Muscle layer of duodenum (tissue), 2 donors: Measurements from ENCODE around the gene ERC1.
"Not testable (repeated sequence)": the region's sequence is repeated elsewhere in the genome, so short reads cannot be mapped to it uniquely, and the experiment has no call there.

ENCODE experiments used
- H3K27ac ChIP-seq: one replicate; pipeline ENCODE4 v1.7.0; 2013; ENCODE audit warnings: mild to moderate bottlenecking, low read length
- H3K27me3 ChIP-seq: one replicate; pipeline ENCODE4 v1.7.0; 2013; ENCODE audit warnings: low read depth, mild to moderate bottlenecking, control low read depth, low read length
- H3K36me3 ChIP-seq, 2 donors: one replicate each; pipeline ENCODE4 v1.7.0; 2013; ENCODE audit warnings: low read length in 2 of 2, control low read depth in 1 of 2, mild to moderate bottlenecking in 1 of 2; ENCODE audit not compliant: insufficient read depth in 2 of 2, control insufficient read depth in 1 of 2
- H3K4me1 ChIP-seq, 2 donors: one replicate each; pipeline ENCODE4 v1.7.0; 2013; ENCODE audit warnings: low read length in 2 of 2, mild to moderate bottlenecking in 2 of 2, control low read depth in 1 of 2, moderate library complexity in 1 of 2; ENCODE audit not compliant: insufficient read depth in 2 of 2, control insufficient read depth in 1 of 2
- H3K4me3 ChIP-seq, 2 donors: one replicate each; pipeline ENCODE4 v1.7.0; 2013; ENCODE audit warnings: low read length in 2 of 2, low read depth in 1 of 2, mild to moderate bottlenecking in 1 of 2
- H3K9me3 ChIP-seq, 2 donors: one replicate each; pipeline ENCODE4 v1.7.0; 2013; ENCODE audit warnings: low read length in 2 of 2, control low read depth in 1 of 2, mild to moderate bottlenecking in 1 of 2; ENCODE audit not compliant: control insufficient read depth in 1 of 2
- donor health status: healthy.

The ERC1 gene

GRCh38 chr12:1034751-1035457, 43.9 kb downstream of the ERC1 start:
- H3K36me3 ChIP-seq: peaks cover 0 to 4% of the 10 kb centered on the region in 2 donors
- no peak overlapping the region for H3K4me3 ChIP-seq
- H3K4me1 ChIP-seq: no peaks in the 10 kb centered on the region
- H3K27me3 ChIP-seq: no peaks in the 10 kb centered on the region
- H3K27ac ChIP-seq: no peak overlapping the region
- no peaks in the 10 kb centered on the region for H3K9me3 ChIP-seq

GRCh38 chr12:1041478-1041877, 50.5 kb downstream of the ERC1 start:
- Histone ChIP-seq H3K4me3 (no peak overlapping the region), H3K4me1 (no peaks in the 10 kb centered on the region), H3K36me3 (no peaks in the 10 kb centered on the region), H3K9me3 (no peaks in the 10 kb centered on the region), H3K27ac (no peak overlapping the region), H3K27me3 (no peaks in the 10 kb centered on the region)

GRCh38 chr12:1044199-1044598, 53.2 kb downstream of the ERC1 start:
- Histone ChIP-seq H3K27me3 (no peaks in the 10 kb centered on the region), H3K36me3 (no peaks in the 10 kb centered on the region), H3K27ac (no peak overlapping the region)

GRCh38 chr12:1044696-1045095, 53.7 kb downstream of the ERC1 start:
- no peak overlapping the region for H3K27ac ChIP-seq
- H3K27me3 ChIP-seq: no peaks in the 10 kb centered on the region
- H3K4me1 ChIP-seq: no peaks in the 10 kb centered on the region
- H3K9me3 ChIP-seq: no peaks in the 10 kb centered on the region
- no peak overlapping the region for H3K4me3 ChIP-seq
- H3K36me3 ChIP-seq: no peaks in the 10 kb centered on the region

More at GRCh38 chr12:1044199-1044598, 53.2 kb downstream of the ERC1 start:
- H3K4me1 ChIP-seq: no peaks in the 10 kb centered on the region
- H3K9me3 ChIP-seq: no peaks in the 10 kb centered on the region
- H3K4me3 ChIP-seq: no peak overlapping the region

GRCh38 chr12:1046727-1047126, 55.7 kb downstream of the ERC1 start:
- Histone ChIP-seq H3K9me3 (no peaks in the 10 kb centered on the region), H3K27ac (no peak overlapping the region), H3K36me3 (no peaks in the 10 kb centered on the region), H3K27me3 (no peaks in the 10 kb centered on the region), H3K4me3 (no peak overlapping the region), H3K4me1 (no peaks in the 10 kb centered on the region)

- Histone ChIP-seq H3K9me3 (no peaks in the 10 kb centered on the region), H3K4me1 (no peaks in the 10 kb centered on the region), H3K4me3 (no peak overlapping the region), H3K27me3 (no peaks in the 10 kb centered on the region), H3K36me3 (no peaks in the 10 kb centered on the region), H3K27ac (no peak overlapping the region)
These were observed 57.1 kb downstream of the ERC1 start for GRCh38 chr12:1047898-1048660.

- H3K9me3 ChIP-seq: no peaks in the 10 kb centered on the region
- H3K27ac ChIP-seq: no peak overlapping the region
- no peaks in the 10 kb centered on the region for H3K27me3 ChIP-seq
- H3K36me3 ChIP-seq: no peaks in the 10 kb centered on the region
- peaks cover 0 to 13% of the 10 kb centered on the region in 2 donors for H3K4me1 ChIP-seq
- no peak overlapping the region for H3K4me3 ChIP-seq
These were observed 59.2 kb downstream of the ERC1 start for GRCh38 chr12:1050059-1050707.

GRCh38 chr12:1051672-1052071, 60.6 kb downstream of the ERC1 start:
- H3K4me3 ChIP-seq, H3K27ac ChIP-seq, H3K27me3 ChIP-seq, H3K36me3 ChIP-seq, H3K9me3 ChIP-seq: not testable (repeated sequence)
- peaks cover 0 to 13% of the 10 kb centered on the region in 2 donors for H3K4me1 ChIP-seq

GRCh38 chr12:1053690-1054089, 62.7 kb downstream of the ERC1 start:
- peaks cover 0 to 13% of the 10 kb centered on the region in 2 donors for H3K4me1 ChIP-seq
- no peak overlapping the region for H3K27ac ChIP-seq
- no peak overlapping the region for H3K4me3 ChIP-seq
- no peaks in the 10 kb centered on the region for H3K27me3 ChIP-seq
- H3K36me3 ChIP-seq: no peaks in the 10 kb centered on the region
- peaks cover 0 to 3% of the 10 kb centered on the region in 2 donors for H3K9me3 ChIP-seq

GRCh38 chr12:1054117-1054870, 63.3 kb downstream of the ERC1 start:
- Histone ChIP-seq H3K4me3 (no peak overlapping the region), H3K27ac (no peak overlapping the region), H3K9me3 (peaks cover 0 to 7% of the 10 kb centered on the region in 2 donors), H3K36me3 (no peaks in the 10 kb centered on the region), H3K27me3 (no peaks in the 10 kb centered on the region), H3K4me1 (peaks cover 0 to 13% of the 10 kb centered on the region in 2 donors)

- H3K27ac ChIP-seq: no peak overlapping the region
- no peaks in the 10 kb centered on the region for H3K36me3 ChIP-seq
- H3K4me3 ChIP-seq: no peak overlapping the region
- H3K4me1 ChIP-seq: peaks cover 0 to 13% of the 10 kb centered on the region in 2 donors
- H3K9me3 ChIP-seq: peaks cover 0 to 11% of the 10 kb centered on the region in 2 donors
- no peaks in the 10 kb centered on the region for H3K27me3 ChIP-seq
These were observed 65.4 kb downstream of the ERC1 start for GRCh38 chr12:1056390-1056789.
